Measurements from ENCODE around the gene CEP104.

CEP104 gene

DNA sequence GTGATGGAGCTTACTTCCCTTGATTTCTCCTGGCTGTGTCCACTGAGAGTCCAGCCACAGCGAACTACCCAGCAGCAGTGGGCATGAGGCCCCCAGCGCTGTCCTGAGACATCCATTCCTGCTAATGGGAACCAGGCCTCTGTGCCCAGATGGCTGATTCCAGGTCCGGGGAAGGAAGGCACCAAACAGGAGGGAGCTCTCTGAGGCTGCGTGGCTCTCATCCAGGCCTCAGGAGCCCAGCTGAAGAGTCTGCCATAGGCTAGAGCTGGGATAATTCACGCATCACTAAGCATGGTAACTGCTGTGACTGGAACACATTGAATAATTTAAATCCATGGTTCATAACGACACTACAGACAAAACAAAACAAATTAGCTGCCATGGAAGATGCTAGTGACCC, 36.0 kb downstream of the CEP104 start:
- peak; percentile 63; the same call in 2 of the 3 replicates for ATAC-seq
- TF ChIP-seq BACH2 (CRISPR knock-in tag; IDR thresholded peaks at IDR 0.05; ENCODE audit: borderline replicate concordance): no peak
- peak; percentile 74 for TF ChIP-seq TCF4 (CRISPR knock-in tag; IDR thresholded peaks at IDR 0.05; ENCODE audit: borderline replicate concordance)
- TF ChIP-seq, protein P1, sequence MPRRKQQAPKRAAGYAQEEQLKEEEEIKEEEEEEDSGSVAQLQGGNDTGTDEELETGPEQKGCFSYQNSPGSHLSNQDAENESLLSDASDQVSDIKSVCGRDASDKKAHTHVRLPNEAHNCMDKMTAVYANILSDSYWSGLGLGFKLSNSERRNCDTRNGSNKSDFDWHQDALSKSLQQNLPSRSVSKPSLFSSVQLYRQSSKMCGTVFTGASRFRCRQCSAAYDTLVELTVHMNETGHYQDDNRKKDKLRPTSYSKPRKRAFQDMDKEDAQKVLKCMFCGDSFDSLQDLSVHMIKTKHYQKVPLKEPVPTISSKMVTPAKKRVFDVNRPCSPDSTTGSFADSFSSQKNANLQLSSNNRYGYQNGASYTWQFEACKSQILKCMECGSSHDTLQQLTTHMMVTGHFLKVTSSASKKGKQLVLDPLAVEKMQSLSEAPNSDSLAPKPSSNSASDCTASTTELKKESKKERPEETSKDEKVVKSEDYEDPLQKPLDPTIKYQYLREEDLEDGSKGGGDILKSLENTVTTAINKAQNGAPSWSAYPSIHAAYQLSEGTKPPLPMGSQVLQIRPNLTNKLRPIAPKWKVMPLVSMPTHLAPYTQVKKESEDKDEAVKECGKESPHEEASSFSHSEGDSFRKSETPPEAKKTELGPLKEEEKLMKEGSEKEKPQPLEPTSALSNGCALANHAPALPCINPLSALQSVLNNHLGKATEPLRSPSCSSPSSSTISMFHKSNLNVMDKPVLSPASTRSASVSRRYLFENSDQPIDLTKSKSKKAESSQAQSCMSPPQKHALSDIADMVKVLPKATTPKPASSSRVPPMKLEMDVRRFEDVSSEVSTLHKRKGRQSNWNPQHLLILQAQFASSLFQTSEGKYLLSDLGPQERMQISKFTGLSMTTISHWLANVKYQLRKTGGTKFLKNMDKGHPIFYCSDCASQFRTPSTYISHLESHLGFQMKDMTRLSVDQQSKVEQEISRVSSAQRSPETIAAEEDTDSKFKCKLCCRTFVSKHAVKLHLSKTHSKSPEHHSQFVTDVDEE (CRISPR knock-in tag; IDR thresholded peaks at IDR 0.05): peak; percentile 31; the same call in 1 of the 2 replicates

DNA sequence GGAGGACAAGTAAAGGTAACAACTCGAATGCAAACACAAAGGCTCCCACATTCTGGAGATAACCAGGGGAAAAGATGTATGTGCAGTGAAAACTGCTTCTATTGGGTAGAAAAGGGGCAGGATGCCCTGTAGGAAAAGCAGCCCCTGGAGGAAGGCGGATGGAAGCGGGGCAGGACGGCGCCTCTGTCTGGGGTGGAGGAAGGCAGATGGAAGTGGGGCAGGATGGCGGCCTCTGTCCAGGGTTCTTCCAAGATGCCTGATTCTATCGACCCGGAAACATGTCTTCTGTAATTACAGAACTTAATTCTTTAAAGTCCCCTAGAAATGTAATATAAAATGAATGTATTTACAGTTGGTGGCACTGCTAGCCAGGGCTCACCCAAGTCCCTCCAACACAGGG, 36.7 kb downstream of the CEP104 start:
- no peak for ATAC-seq
- no peak for TF ChIP-seq ZC3H10 (CRISPR knock-in tag; IDR thresholded peaks at IDR 0.05)
- TF ChIP-seq, protein P2, sequence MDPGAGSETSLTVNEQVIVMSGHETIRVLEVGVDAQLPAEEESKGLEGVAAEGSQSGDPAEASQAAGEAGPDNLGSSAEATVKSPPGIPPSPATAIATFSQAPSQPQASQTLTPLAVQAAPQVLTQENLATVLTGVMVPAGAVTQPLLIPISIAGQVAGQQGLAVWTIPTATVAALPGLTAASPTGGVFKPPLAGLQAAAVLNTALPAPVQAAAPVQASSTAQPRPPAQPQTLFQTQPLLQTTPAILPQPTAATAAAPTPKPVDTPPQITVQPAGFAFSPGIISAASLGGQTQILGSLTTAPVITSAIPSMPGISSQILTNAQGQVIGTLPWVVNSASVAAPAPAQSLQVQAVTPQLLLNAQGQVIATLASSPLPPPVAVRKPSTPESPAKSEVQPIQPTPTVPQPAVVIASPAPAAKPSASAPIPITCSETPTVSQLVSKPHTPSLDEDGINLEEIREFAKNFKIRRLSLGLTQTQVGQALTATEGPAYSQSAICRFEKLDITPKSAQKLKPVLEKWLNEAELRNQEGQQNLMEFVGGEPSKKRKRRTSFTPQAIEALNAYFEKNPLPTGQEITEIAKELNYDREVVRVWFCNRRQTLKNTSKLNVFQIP (CRISPR knock-in tag; IDR thresholded peaks at IDR 0.05; ENCODE audit: borderline replicate concordance, low read depth): no peak
- no peak for TF ChIP-seq RARB (CRISPR knock-in tag; IDR thresholded peaks at IDR 0.05)
- no peak for TF ChIP-seq BACH2 (CRISPR knock-in tag; IDR thresholded peaks at IDR 0.05; ENCODE audit: borderline replicate concordance)
- TF ChIP-seq ARNTL (CRISPR knock-in tag; IDR thresholded peaks at IDR 0.05; ENCODE audit: borderline replicate concordance, low read depth): no peak
- no peak for TF ChIP-seq TCF4 (CRISPR knock-in tag; IDR thresholded peaks at IDR 0.05; ENCODE audit: borderline replicate concordance)
- TF ChIP-seq ESRRG (CRISPR knock-in tag; IDR thresholded peaks at IDR 0.05): no peak

DNA sequence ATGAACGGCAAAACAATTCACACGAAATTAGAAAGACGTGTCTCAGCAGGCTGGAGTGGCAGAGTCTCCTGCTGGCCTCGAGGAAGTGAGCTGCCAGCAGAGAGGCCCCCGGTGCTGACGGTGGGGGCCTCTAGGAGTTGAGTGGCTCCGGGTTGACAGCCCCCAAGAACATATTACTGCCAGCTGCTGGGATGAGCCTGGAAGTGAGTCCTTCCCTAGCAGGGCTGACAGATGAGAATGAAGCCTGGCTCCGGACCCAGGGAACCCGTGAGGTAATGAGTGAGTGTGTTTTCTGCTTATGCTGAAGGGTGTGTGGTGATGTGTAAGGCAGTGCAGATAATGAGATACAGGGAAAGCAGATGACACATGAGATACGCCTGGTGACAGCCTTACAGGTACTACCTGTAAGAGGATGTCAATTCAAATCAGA, 37.2 kb downstream of the CEP104 start:
- TF ChIP-seq ZNF565 (CRISPR knock-in tag; conservative IDR thresholded peaks at IDR 0.05; ENCODE audit: low read depth): no peak
- TF ChIP-seq, protein P3, sequence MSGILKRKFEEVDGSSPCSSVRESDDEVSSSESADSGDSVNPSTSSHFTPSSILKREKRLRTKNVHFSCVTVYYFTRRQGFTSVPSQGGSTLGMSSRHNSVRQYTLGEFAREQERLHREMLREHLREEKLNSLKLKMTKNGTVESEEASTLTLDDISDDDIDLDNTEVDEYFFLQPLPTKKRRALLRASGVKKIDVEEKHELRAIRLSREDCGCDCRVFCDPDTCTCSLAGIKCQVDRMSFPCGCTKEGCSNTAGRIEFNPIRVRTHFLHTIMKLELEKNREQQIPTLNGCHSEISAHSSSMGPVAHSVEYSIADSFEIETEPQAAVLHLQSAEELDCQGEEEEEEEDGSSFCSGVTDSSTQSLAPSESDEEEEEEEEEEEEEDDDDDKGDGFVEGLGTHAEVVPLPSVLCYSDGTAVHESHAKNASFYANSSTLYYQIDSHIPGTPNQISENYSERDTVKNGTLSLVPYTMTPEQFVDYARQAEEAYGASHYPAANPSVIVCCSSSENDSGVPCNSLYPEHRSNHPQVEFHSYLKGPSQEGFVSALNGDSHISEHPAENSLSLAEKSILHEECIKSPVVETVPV (CRISPR knock-in tag; IDR thresholded peaks at IDR 0.05): no peak
- no peak for TF ChIP-seq BACH2 (CRISPR knock-in tag; IDR thresholded peaks at IDR 0.05; ENCODE audit: borderline replicate concordance)
- TF ChIP-seq, protein P4, sequence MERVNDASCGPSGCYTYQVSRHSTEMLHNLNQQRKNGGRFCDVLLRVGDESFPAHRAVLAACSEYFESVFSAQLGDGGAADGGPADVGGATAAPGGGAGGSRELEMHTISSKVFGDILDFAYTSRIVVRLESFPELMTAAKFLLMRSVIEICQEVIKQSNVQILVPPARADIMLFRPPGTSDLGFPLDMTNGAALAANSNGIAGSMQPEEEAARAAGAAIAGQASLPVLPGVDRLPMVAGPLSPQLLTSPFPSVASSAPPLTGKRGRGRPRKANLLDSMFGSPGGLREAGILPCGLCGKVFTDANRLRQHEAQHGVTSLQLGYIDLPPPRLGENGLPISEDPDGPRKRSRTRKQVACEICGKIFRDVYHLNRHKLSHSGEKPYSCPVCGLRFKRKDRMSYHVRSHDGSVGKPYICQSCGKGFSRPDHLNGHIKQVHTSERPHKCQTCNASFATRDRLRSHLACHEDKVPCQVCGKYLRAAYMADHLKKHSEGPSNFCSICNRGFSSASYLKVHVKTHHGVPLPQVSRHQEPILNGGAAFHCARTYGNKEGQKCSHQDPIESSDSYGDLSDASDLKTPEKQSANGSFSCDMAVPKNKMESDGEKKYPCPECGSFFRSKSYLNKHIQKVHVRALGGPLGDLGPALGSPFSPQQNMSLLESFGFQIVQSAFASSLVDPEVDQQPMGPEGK (CRISPR knock-in tag; IDR thresholded peaks at IDR 0.05; ENCODE audit: borderline replicate concordance): no peak
- no peak for TF ChIP-seq ARNTL (CRISPR knock-in tag; IDR thresholded peaks at IDR 0.05; ENCODE audit: borderline replicate concordance, low read depth)
- TF ChIP-seq, protein P2 (CRISPR knock-in tag; IDR thresholded peaks at IDR 0.05; ENCODE audit: borderline replicate concordance, low read depth): no peak
- no peak for TF ChIP-seq ZNF70 (CRISPR knock-in tag; IDR thresholded peaks at IDR 0.05)
- TF ChIP-seq CSDC2 (CRISPR knock-in tag; IDR thresholded peaks at IDR 0.05): no peak
- TF ChIP-seq ISL1 (CRISPR knock-in tag; IDR thresholded peaks at IDR 0.05): no peak
- TF ChIP-seq, protein P5, sequence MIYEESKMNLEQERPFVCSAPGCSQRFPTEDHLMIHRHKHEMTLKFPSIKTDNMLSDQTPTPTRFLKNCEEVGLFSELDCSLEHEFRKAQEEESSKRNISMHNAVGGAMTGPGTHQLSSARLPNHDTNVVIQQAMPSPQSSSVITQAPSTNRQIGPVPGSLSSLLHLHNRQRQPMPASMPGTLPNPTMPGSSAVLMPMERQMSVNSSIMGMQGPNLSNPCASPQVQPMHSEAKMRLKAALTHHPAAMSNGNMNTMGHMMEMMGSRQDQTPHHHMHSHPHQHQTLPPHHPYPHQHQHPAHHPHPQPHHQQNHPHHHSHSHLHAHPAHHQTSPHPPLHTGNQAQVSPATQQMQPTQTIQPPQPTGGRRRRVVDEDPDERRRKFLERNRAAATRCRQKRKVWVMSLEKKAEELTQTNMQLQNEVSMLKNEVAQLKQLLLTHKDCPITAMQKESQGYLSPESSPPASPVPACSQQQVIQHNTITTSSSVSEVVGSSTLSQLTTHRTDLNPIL (CRISPR knock-in tag; IDR thresholded peaks at IDR 0.05; ENCODE audit: low read depth): no peak
- TF ChIP-seq SNAI2 (CRISPR knock-in tag; IDR thresholded peaks at IDR 0.05): no peak
- TF ChIP-seq TCF4 (CRISPR knock-in tag; IDR thresholded peaks at IDR 0.05; ENCODE audit: borderline replicate concordance): no peak
- TF ChIP-seq PPARA (CRISPR knock-in tag; IDR thresholded peaks at IDR 0.05; ENCODE audit: borderline replicate concordance): no peak
- no peak for TF ChIP-seq TOX (CRISPR knock-in tag; IDR thresholded peaks at IDR 0.05; ENCODE audit: borderline replicate concordance)
- TF ChIP-seq ESRRG (CRISPR knock-in tag; IDR thresholded peaks at IDR 0.05): no peak
- no peak for TF ChIP-seq ZNF8 (CRISPR knock-in tag; IDR thresholded peaks at IDR 0.05)
- no peak for TF ChIP-seq RARB (CRISPR knock-in tag; IDR thresholded peaks at IDR 0.05)
- TF ChIP-seq GLIS3 (CRISPR knock-in tag; IDR thresholded peaks at IDR 0.05): no peak
- TF ChIP-seq, protein P1 (CRISPR knock-in tag; IDR thresholded peaks at IDR 0.05): no peak
- no peak for TF ChIP-seq ZC3H10 (CRISPR knock-in tag; IDR thresholded peaks at IDR 0.05)
- ATAC-seq: no peak
